ENCODE data around the gene CPNE5.

DNA sequence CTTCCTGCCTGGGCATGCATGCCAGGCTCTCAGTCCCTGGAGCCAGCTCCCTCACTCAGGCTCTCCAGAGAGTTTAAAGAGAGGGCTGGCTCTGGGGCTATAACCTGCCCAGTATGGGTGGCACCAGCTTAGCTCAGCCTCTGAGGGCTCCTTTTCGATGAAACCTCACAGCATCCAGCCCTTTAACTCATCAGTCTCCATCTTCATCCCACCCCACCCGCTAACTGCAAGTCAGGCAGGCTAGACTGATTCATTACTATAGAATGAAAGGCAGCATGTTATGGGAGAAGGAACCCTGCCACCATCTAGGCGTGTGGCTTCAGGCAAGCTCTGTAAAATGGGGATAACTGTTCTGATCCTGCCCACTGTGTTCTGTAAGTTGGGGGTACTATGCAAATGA is 88.2 kb downstream of the CPNE5 start:
- TF ChIP-seq POLR2AphosphoS5 (IDR thresholded peaks at IDR 0.05; ENCODE audit: low read depth, low read length) (no peak), FOXP2 (optimal IDR thresholded peaks at IDR 0.05; ENCODE audit: borderline replicate concordance, extremely low read depth, extremely low read length, insufficient read depth) (no peak)

Data from PFSK-1 (cell line).